ENCODE results near the gene ANAPC10.
"Not testable (repeated sequence)": the region's sequence is repeated elsewhere in the genome, so short reads cannot be mapped to it uniquely, and the experiment has no call there.

The ANAPC10 gene

DNA sequence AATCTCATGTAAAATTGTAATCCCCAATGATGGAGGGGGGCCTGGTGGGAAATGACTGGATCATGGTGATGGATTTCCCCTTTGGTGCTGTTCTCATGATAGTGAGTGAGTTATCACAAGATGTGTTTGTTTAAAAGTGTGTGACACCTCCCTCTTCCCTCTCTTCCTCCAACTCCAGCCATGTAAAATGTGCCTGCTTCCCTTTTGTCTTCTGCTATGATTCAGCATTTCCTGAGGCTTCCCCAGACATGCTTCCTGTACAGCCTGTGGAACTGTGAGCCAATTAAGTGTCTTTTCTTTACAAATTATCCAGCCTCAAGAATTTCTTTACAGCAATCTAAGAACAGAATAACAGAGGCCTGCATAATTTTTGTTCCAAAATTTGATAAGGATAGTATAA lies 85.2 kb downstream of the ANAPC10 start:
- Histone ChIP-seq H3K4me3 (ENCODE audit: insufficient read depth in 1 of 2, low read depth in 1 of 2, low read length in 2 of 2) (no peak overlapping the region), H4K8ac (ENCODE audit: low read length) (peak overlapping the region; percentile 59), H2BK12ac (ENCODE audit: low read length in 2 of 2) (no peak overlapping the region), H3K23ac (ENCODE audit: low read length in 2 of 2) (no peak overlapping the region), H2BK120ac (ENCODE audit: low read depth, low read length) (no peak overlapping the region), H3K4me1 (ENCODE audit: control insufficient read depth, insufficient read depth, low read depth, low read length) (no peaks in the 10 kb centered on the region), H4K91ac (ENCODE audit: low read length) (no peak overlapping the region), H3K4ac (ENCODE audit: low read depth in 1 of 2, low read length in 2 of 2) (no peak overlapping the region), H3K4me2 (ENCODE audit: low read length, poor library complexity, severe bottlenecking) (no peak overlapping the region), H2AFZ (ENCODE audit: low read depth, low read length) (no peak overlapping the region), H2AK5ac (ENCODE audit: low read length, severe bottlenecking) (no peak overlapping the region), H3K79me1 (replicated peaks; ENCODE audit: low read length, poor library complexity, severe bottlenecking) (peaks cover 18% of the 10 kb centered on the region), H2BK15ac (ENCODE audit: low read depth, poor library complexity, severe bottlenecking) (no peak overlapping the region), H3K36me3 (ENCODE audit: control insufficient read depth in 1 of 2, insufficient read depth in 2 of 2, low read depth in 1 of 2, low read length in 2 of 2) (no peaks in the 10 kb centered on the region), H3K9me3 (ENCODE audit: control insufficient read depth, low read length) (no peaks in the 10 kb centered on the region), H3K18ac (ENCODE audit: low read depth in 1 of 2, low read length in 2 of 2) (no peak overlapping the region), H3K9ac (ENCODE audit: low read length) (no peak overlapping the region), H3K14ac (ENCODE audit: low read length in 2 of 2) (no peak overlapping the region), H3K27ac (ENCODE audit: low read length, poor library complexity, severe bottlenecking) (peak overlapping the region; percentile 2), H2BK5ac (ENCODE audit: low read depth, low read length, poor library complexity, severe bottlenecking) (no peak overlapping the region), H3K27me3 (ENCODE audit: control insufficient read depth in 1 of 2, insufficient read depth in 1 of 2, low read length in 2 of 2) (no peaks in the 10 kb centered on the region)
- DNase-seq: peak; percentile 76

GRCh38 chr4:145011636-145012035 lies 86.4 kb downstream of the ANAPC10 start:
- DNase-seq: no peak
- Histone ChIP-seq H3K18ac (ENCODE audit: low read depth in 1 of 2, low read length in 2 of 2) (no peak overlapping the region), H3K79me1 (replicated peaks; ENCODE audit: low read length, poor library complexity, severe bottlenecking) (peaks cover 18% of the 10 kb centered on the region), H4K8ac (ENCODE audit: low read length) (no peak overlapping the region), H2BK15ac (ENCODE audit: low read depth, poor library complexity, severe bottlenecking) (no peak overlapping the region), H3K27ac (ENCODE audit: low read length, poor library complexity, severe bottlenecking) (no peak overlapping the region), H3K27me3 (ENCODE audit: control insufficient read depth in 1 of 2, insufficient read depth in 1 of 2, low read length in 2 of 2) (no peaks in the 10 kb centered on the region), H2AFZ (ENCODE audit: low read depth, low read length) (no peak overlapping the region), H3K4me1 (ENCODE audit: control insufficient read depth, insufficient read depth, low read depth, low read length) (no peaks in the 10 kb centered on the region), H3K4ac (ENCODE audit: low read depth in 1 of 2, low read length in 2 of 2) (no peak overlapping the region), H3K9me3 (ENCODE audit: control insufficient read depth, low read length) (no peaks in the 10 kb centered on the region), H3K9ac (ENCODE audit: low read length) (no peak overlapping the region), H3K4me3 (ENCODE audit: insufficient read depth in 1 of 2, low read depth in 1 of 2, low read length in 2 of 2) (no peak overlapping the region), H4K91ac (ENCODE audit: low read length) (no peak overlapping the region), H2AK5ac (ENCODE audit: low read length, severe bottlenecking) (no peak overlapping the region), H2BK12ac (ENCODE audit: low read length in 2 of 2) (no peak overlapping the region), H3K23ac (ENCODE audit: low read length in 2 of 2) (no peak overlapping the region), H2BK5ac (ENCODE audit: low read depth, low read length, poor library complexity, severe bottlenecking) (no peak overlapping the region), H3K14ac (ENCODE audit: low read length in 2 of 2) (no peak overlapping the region), H3K4me2 (ENCODE audit: low read length, poor library complexity, severe bottlenecking) (no peak overlapping the region), H2BK120ac (ENCODE audit: low read depth, low read length) (peak overlapping the region; percentile 8), H3K36me3 (ENCODE audit: control insufficient read depth in 1 of 2, insufficient read depth in 2 of 2, low read depth in 1 of 2, low read length in 2 of 2) (no peaks in the 10 kb centered on the region)

- not testable (repeated sequence) for H3K36me3 ChIP-seq (ENCODE audit: control insufficient read depth in 1 of 2, insufficient read depth in 2 of 2, low read depth in 1 of 2, low read length in 2 of 2); H2BK15ac ChIP-seq (ENCODE audit: low read depth, poor library complexity, severe bottlenecking); H3K27me3 ChIP-seq (ENCODE audit: control insufficient read depth in 1 of 2, insufficient read depth in 1 of 2, low read length in 2 of 2); H3K9ac ChIP-seq (ENCODE audit: low read length); H3K4me2 ChIP-seq (ENCODE audit: low read length, poor library complexity, severe bottlenecking); H3K4ac ChIP-seq (ENCODE audit: low read depth in 1 of 2, low read length in 2 of 2); H3K14ac ChIP-seq (ENCODE audit: low read length in 2 of 2); H2AFZ ChIP-seq (ENCODE audit: low read depth, low read length); H4K8ac ChIP-seq (ENCODE audit: low read length); H3K18ac ChIP-seq (ENCODE audit: low read depth in 1 of 2, low read length in 2 of 2); H3K9me3 ChIP-seq (ENCODE audit: control insufficient read depth, low read length); H3K27ac ChIP-seq (ENCODE audit: low read length, poor library complexity, severe bottlenecking); H3K23ac ChIP-seq (ENCODE audit: low read length in 2 of 2); H3K4me1 ChIP-seq (ENCODE audit: control insufficient read depth, insufficient read depth, low read depth, low read length); DNase-seq; H2AK5ac ChIP-seq (ENCODE audit: low read length, severe bottlenecking); H4K91ac ChIP-seq (ENCODE audit: low read length); H3K4me3 ChIP-seq (ENCODE audit: insufficient read depth in 1 of 2, low read depth in 1 of 2, low read length in 2 of 2); H2BK120ac ChIP-seq (ENCODE audit: low read depth, low read length); H2BK12ac ChIP-seq (ENCODE audit: low read length in 2 of 2); H2BK5ac ChIP-seq (ENCODE audit: low read depth, low read length, poor library complexity, severe bottlenecking)
- WGBS: 100% methylated on average over 1 of the region's 6 CpGs
- peaks cover 18% of the 10 kb centered on the region for H3K79me1 ChIP-seq (replicated peaks; ENCODE audit: low read length, poor library complexity, severe bottlenecking)
Observed at GRCh38 chr4:145010315-145010714, 87.7 kb downstream of the ANAPC10 start.

GRCh38 chr4:145003675-145004074 lies 94.3 kb downstream of the ANAPC10 start:
- Histone ChIP-seq H3K4me3 (ENCODE audit: insufficient read depth in 1 of 2, low read depth in 1 of 2, low read length in 2 of 2) (no peak overlapping the region), H3K27me3 (ENCODE audit: control insufficient read depth in 1 of 2, insufficient read depth in 1 of 2, low read length in 2 of 2) (no peaks in the 10 kb centered on the region), H3K4ac (ENCODE audit: low read depth in 1 of 2, low read length in 2 of 2) (no peak overlapping the region), H4K91ac (ENCODE audit: low read length) (no peak overlapping the region), H4K8ac (ENCODE audit: low read length) (no peak overlapping the region), H2AFZ (ENCODE audit: low read depth, low read length) (no peak overlapping the region), H3K27ac (ENCODE audit: low read length, poor library complexity, severe bottlenecking) (no peak overlapping the region), H2BK12ac (ENCODE audit: low read length in 2 of 2) (no peak overlapping the region), H2BK5ac (ENCODE audit: low read depth, low read length, poor library complexity, severe bottlenecking) (no peak overlapping the region), H3K36me3 (ENCODE audit: control insufficient read depth in 1 of 2, insufficient read depth in 2 of 2, low read depth in 1 of 2, low read length in 2 of 2) (no peaks in the 10 kb centered on the region), H3K9ac (ENCODE audit: low read length) (no peak overlapping the region), H3K18ac (ENCODE audit: low read depth in 1 of 2, low read length in 2 of 2) (no peak overlapping the region), H3K23ac (ENCODE audit: low read length in 2 of 2) (no peak overlapping the region), H3K4me1 (ENCODE audit: control insufficient read depth, insufficient read depth, low read depth, low read length) (no peaks in the 10 kb centered on the region), H3K4me2 (ENCODE audit: low read length, poor library complexity, severe bottlenecking) (no peak overlapping the region), H3K14ac (ENCODE audit: low read length in 2 of 2) (no peak overlapping the region), H2BK120ac (ENCODE audit: low read depth, low read length) (no peak overlapping the region), H2BK15ac (ENCODE audit: low read depth, poor library complexity, severe bottlenecking) (no peak overlapping the region), H2AK5ac (ENCODE audit: low read length, severe bottlenecking) (no peak overlapping the region), H3K9me3 (ENCODE audit: control insufficient read depth, low read length) (no peaks in the 10 kb centered on the region), H3K79me1 (replicated peaks; ENCODE audit: low read length, poor library complexity, severe bottlenecking) (no peaks in the 10 kb centered on the region)
- DNase-seq: no peak
- WGBS: 92% methylated on average over 2 of the region's 2 CpGs

Data from mesenchymal stem cell (in vitro differentiated cells and primary cell).